Umbilical cord (tissue), 2 donors: ENCODE measurements around the gene PDZRN4. TPM values are rescaled to one million over a fixed set of nuclear protein-coding genes. Genes with fewer than 3 reads are reported as not detected.
"Not testable (repeated sequence)": the region's sequence is repeated elsewhere in the genome, so short reads cannot be mapped to it uniquely, and the experiment has no call there.

Source experiments
- DNase-seq: peaks from one replicate; pipeline ENCODE4 v3.0.0-alpha.2; 2015; ENCODE audit warnings: low spot score
- total RNA-seq: library from RNA; depleted of rRNA; stranded (reverse); fragments of >200 nt; gene quantifications from one replicate; pipeline ENCODE4 v1.2.3, GENCODE V29; 2014; ENCODE audit warnings: low replicate concordance; ENCODE audit not compliant: insufficient read depth

Gene PDZRN4
- total RNA-seq, 1 donor from 2014 or later, result 22.4 TPM

DNA sequence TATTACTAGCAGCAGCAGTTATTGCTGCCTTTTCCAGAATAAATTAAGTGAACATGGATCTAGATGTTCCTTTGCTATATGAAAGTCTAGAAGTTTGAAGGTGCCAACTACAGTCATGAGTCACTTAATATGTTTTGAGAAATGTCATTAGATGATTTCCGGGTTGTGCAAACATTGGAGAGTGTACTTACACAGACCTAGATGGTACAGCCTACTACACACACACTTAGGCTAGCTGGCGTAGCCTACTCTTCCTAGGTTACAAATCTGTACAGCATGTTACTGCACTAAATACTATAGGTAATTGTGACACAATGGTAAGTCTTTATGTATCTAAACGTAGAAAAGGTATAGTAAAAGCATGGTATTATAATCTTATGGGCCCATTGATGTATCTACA lies 368.1 kb downstream of the PDZRN4 start:
- no peak for DNase-seq

GRCh38 chr12:41557344-41557743 lies 369.2 kb downstream of the PDZRN4 start:
- DNase-seq, result no peak

DNA sequence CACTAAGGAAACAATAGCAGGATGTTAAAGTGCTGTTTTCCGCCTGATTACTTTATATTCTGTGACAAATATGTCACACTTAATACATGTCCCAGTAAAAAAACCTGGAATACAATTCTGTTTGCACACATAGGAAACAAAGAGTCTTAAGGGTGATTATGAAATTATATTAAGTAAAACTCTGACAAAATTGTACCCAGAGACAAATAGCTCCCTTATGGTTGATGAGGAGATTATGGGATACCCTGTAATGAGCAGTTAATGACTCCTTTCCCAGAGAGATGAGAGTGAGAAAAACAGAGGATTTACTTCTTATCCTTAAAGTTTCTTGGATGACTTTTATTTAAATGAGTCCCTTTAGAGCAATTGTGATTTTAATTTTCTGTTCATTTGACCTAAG lies 370.6 kb downstream of the PDZRN4 start:
- DNase-seq, result no peak

GRCh38 chr12:41563051-41563450 lies 374.9 kb downstream of the PDZRN4 start:
- DNase-seq, result no peak

DNA sequence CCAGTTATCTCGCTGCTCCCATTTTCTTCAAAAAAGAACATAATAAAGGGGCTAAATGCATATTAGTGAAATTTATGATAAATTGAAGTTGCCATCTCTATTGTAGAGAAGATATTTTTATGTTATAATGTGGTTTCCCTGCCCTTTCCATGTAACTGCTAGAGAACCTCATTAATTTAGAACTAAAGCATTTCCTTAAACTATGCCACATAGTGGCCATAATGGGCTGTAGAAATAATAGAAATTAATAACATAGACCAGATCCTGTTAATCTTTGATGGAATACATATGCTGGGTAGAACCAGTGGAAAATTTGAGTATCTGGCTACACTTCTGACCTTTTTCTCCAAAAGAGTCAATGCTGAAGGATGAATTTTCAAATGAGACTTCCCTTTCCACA lies 376.7 kb downstream of the PDZRN4 start:
- DNase-seq, result no peak

DNA sequence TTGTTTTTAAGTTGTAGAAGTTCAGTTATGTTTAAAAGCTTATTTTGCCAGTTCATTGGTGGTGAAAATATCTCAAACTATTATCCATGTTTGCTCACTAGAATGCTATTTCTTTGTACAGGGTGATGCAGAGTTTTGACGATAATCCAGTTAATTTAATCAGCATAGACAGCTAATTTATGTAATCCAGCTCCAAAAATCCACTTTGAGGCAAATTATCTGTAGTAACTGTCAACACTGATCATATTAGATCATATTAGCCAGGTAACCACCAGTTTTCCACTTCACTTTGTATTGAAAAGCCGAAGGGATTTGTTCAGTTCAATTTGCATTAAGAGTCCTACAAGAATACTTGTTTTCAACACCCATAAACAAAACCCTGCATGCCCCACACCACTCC lies 378.6 kb downstream of the PDZRN4 start:
- DNase-seq, result no peak

DNA sequence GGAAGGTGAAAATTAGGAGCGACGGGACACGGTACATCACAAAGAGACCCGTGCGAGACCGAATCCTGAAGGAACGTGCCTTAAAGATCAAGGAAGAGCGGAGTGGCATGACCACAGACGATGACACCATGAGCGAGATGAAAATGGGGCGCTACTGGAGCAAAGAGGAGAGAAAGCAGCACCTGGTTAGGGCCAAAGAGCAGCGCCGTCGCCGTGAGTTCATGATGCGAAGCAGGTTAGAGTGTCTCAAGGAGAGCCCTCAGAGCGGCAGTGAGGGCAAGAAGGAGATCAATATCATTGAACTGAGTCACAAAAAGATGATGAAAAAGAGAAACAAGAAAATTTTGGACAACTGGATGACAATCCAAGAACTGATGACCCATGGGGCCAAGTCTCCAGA lies 385.3 kb downstream of the PDZRN4 start:
- DNase-seq, result no peak

GRCh38 chr12:41576925-41577324 lies 388.8 kb downstream of the PDZRN4 start:
- DNase-seq, result no peak

DNA sequence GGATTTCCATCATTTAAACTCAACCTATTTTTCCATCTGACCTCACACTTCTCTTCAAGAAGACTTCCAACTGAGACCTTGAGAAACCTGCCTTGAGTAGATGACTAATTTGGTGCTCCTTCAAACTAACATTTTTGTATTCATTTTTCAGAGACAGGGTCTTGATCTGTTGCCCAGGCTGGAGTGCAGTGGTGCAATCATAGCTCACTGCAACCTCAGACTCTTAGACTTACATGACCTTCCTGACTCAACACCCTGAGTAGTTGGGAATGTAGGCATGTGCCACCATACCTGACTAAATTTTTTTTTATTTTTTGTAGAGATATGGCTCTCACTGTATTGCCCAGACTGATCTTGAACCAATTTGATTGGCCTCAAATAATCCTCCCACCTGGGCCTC lies 389.9 kb downstream of the PDZRN4 start:
- no peak for DNase-seq

GRCh38 chr12:41585784-41586183 lies 397.7 kb downstream of the PDZRN4 start:
- no peak for DNase-seq

- DNase-seq, result no peak
These were observed 399.5 kb downstream of the PDZRN4 start for GRCh38 chr12:41587574-41587973.

GRCh38 chr12:41589878-41590277 lies 401.8 kb downstream of the PDZRN4 start:
- DNase-seq, result no peak

DNA sequence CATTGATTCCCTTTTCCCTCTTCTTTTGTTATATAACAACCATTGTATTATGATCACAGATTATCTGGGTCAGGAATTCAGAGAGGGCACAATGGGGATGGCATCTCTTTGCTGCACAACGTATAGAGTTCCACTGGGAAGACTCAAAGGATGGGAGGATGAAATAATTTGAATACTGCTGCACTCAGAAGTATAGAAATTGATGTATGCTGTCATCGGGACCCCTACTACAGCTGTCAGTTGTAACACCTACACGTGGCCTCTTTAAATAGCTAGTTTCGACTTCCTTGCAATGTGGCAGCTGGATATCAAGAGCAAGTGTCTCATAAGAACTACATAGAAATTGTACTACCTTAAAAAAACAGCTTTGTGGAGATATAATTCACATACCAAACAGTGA lies 408.1 kb downstream of the PDZRN4 start:
- no peak for DNase-seq

GRCh38 chr12:41604830-41605229 lies 416.7 kb downstream of the PDZRN4 start:
- DNase-seq, result no peak

DNA sequence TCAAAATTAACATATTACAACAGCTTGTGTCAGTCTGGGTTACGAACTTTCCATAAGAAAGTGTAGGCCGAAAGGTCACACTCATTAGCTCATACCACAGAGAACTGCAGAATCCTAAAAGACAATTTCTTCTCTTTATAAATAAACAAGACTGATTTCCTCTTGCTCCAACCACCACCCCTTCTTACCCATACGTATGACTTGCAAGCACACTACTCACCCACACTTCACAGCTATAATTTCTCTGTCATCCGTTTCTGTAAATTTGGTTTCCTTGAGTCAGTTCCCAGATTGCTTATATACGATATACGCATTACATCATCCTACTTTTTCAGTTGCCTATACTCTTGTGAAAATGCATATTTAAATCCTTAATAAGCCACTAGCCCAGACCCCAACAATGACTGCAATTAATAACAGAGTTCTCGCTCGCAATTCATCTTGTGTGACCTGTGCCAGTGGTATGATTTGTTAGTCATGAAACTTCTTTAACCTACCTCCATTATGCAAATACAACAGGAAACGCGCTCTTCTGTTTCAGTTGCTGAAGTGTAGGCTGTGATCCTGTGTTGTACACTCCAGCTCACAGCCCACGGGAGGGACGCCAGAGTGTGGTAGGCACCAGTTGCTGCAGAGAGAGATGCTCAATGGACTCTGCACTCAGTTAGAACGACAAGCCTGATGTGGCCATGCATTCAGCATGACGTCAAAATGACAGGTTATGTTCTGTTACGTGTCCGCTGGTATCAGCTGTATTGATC lies 417.6 kb downstream of the PDZRN4 start:
- DNase-seq, result no peak

DNA sequence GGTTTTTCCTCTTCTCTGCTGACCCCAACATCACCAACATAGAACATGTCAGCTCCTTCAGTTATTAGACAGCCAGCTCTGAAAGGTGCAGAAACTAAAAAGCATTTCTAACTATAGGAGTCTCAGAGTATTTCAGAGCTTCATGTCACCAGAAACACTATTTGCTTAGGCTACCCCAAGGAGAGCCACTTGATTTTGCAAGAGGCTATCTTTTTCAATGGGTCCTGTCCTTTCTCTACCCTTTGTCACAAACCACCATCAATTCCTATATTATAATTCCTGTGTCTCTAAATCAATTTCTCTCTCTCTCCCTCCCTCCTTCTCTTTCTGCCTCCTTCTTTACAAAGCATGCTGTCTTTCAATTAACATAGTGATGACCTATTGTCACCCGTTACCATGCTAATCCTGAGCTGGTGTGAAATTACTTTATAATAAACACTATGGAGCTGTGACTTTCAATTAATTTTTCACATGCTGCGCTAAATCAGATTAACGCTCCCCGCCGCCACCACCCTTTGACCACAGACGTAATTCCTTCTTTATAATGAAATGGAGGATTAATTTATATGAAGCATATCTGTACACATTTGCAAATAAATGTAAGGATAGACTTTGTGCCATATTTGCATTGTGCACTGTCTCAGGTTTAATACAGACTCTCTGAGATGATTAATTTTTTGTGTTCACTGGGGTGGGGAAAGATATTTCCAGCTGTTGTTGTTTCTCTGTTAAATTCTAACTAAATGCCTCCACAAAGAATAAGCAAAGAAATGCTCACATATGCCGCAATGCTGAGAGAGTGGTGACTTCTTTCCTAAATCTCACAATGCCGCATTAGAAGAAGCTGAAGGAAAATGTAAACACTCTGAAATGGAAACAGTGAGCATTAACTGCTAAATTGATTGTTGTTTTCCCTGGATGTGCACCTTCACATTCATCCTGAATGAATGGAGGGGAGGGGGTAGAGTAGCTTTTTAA lies 418.6 kb downstream of the PDZRN4 start:
- DNase-seq, result no peak

- DNase-seq, result no peak
These were observed 424.9 kb downstream of the PDZRN4 start for GRCh38 chr12:41612892-41613557.

GRCh38 chr12:41615174-41615573 lies 427.1 kb downstream of the PDZRN4 start:
- not testable (repeated sequence) for DNase-seq

GRCh38 chr12:41619705-41620104 lies 431.6 kb downstream of the PDZRN4 start:
- no peak for DNase-seq

GRCh38 chr12:41621291-41621690 lies 433.2 kb downstream of the PDZRN4 start:
- DNase-seq, result no peak
